Brain microvascular endothelial cell (primary cell): ENCODE data around the gene CAPN9.
"Not testable (repeated sequence)": the region's sequence is repeated elsewhere in the genome, so short reads cannot be mapped to it uniquely, and the experiment has no call there.

Experiments used
- DNase-seq: peaks from one replicate; pipeline ENCODE4 v3.0.0-alpha.2; 2020
- H3K27ac ChIP-seq: fragments of 250-450 bp; sonication (Bioruptor Pico); 2 replicates; pipeline ENCODE4 v1.5.1; 2020; ENCODE audit warnings: mild to moderate bottlenecking, moderate library complexity
- H3K27me3 ChIP-seq: fragments of 250-450 bp; sonication (Bioruptor Pico); replicated peaks from 2 replicates; pipeline ENCODE4 v1.5.1; 2020; ENCODE audit warnings: mild to moderate bottlenecking
- H3K36me3 ChIP-seq: fragments of 250-450 bp; sonication (Bioruptor Pico); replicated peaks from 2 replicates; pipeline ENCODE4 v1.5.1; 2020; ENCODE audit warnings: mild to moderate bottlenecking
- H3K4me3 ChIP-seq: 2 replicates; pipeline ENCODE4 v1.5.1; 2011; ENCODE audit warnings: low read depth, mild to moderate bottlenecking, control low read depth, low read length, moderate library complexity
- CTCF ChIP-seq: IDR thresholded peaks from 2 replicates; pipeline ENCODE4 v1.5.1; 2011; ENCODE audit warnings: low read depth, mild to moderate bottlenecking, moderate library complexity, low read length, control low read depth, inconsistent platforms; ENCODE audit errors: missing control alignments
- in situ Hi-C: cut with HindIII; loops from 2 replicates; pipeline ENCODE4 v1.10.0; 2017; ENCODE audit warnings: low sequenced_read_pairs, low pct_ligation_motif_present

The CAPN9 gene

GRCh38 chr1:230747127-230747730 lies at the start of gene CAPN9:
TSS of gene CAPN9 (plus strand) at chr1:230747388. CDS start at chr1:230747497, 109 bp downstream.
- no peak for TF ChIP-seq CTCF
- H3K27me3 ChIP-seq, result no peaks in the 10 kb centered on the region
- H3K4me3 ChIP-seq, result no peak within 1 kb of the TSS
- DNase-seq, result no peak
- H3K36me3 ChIP-seq, result no peaks in the 10 kb centered on the region
- no peak within 1 kb of the TSS for H3K27ac ChIP-seq
- in situ Hi-C loops, result no loop called here

- in situ Hi-C loops, result no loop called here
- Histone ChIP-seq H3K4me3 (no peak overlapping the region), H3K36me3 (peaks cover 9% of the 10 kb centered on the region), H3K27me3 (no peaks in the 10 kb centered on the region), H3K27ac (no peak overlapping the region)
- TF ChIP-seq CTCF, result no peak
- DNase-seq, result no peak
Measured at GRCh38 chr1:230698130-230698529, 49.1 kb upstream of the CAPN9 start.

GRCh38 chr1:230698964-230699363 lies 48.2 kb upstream of the CAPN9 start:
- H3K27ac ChIP-seq, in situ Hi-C loops, DNase-seq, H3K36me3 ChIP-seq, H3K27me3 ChIP-seq, H3K4me3 ChIP-seq: not testable (repeated sequence)

- H3K4me3 ChIP-seq, result no peak overlapping the region
- no peak for TF ChIP-seq CTCF
- in situ Hi-C loops, result no loop called here
- H3K36me3 ChIP-seq, result no peaks in the 10 kb centered on the region
- no peak overlapping the region for H3K27ac ChIP-seq
- no peak for DNase-seq
- H3K27me3 ChIP-seq, result no peaks in the 10 kb centered on the region
Measured at GRCh38 chr1:230699716-230700115, 47.5 kb upstream of the CAPN9 start.

- H3K36me3 ChIP-seq, result no peaks in the 10 kb centered on the region
- in situ Hi-C loops, result no loop called here
- no peak for DNase-seq
- TF ChIP-seq CTCF, result no peak
- H3K27me3 ChIP-seq, result no peaks in the 10 kb centered on the region
- no peak overlapping the region for H3K4me3 ChIP-seq
- no peak overlapping the region for H3K27ac ChIP-seq
Measured at GRCh38 chr1:230700132-230700531, 47.1 kb upstream of the CAPN9 start.

- Histone ChIP-seq H3K36me3 (no peaks in the 10 kb centered on the region), H3K27me3 (no peaks in the 10 kb centered on the region), H3K4me3 (no peak overlapping the region), H3K27ac (no peak overlapping the region)
- no peak for TF ChIP-seq CTCF
- DNase-seq, result no peak
- in situ Hi-C loops, result no loop called here
Measured at GRCh38 chr1:230701434-230701833, 45.8 kb upstream of the CAPN9 start.
